Effector memory CD8-positive, alpha-beta T cell (primary cell): ENCODE measurements around the gene GLOD5.
"Not testable (repeated sequence)": the region's sequence is repeated elsewhere in the genome, so short reads cannot be mapped to it uniquely, and the experiment has no call there.

Source experiments
- ATAC-seq: fragments of 150-1000 bp; cut with Tn5 transposase; replicated peaks from 2 replicates; pipeline ENCODE4 v1.10.0; 2021; ENCODE audit warnings: mild to moderate bottlenecking, moderate library complexity
- DNase-seq, 3 experiments: peaks; one replicate each; pipeline ENCODE4 v3.0.0; 2021
- H3K27ac Mint-ChIP-seq, 2 donors: one replicate each; pipeline ENCODE4 v1.8.0; 2022; ENCODE audit warnings: mild to moderate bottlenecking in 2 of 2, mixed read lengths in 2 of 2, moderate library complexity in 2 of 2
- H3K27me3 Mint-ChIP-seq, 2 donors: one replicate each; pipeline ENCODE4 v1.8.0; 2022; ENCODE audit warnings: mixed read lengths in 2 of 2
- H3K36me3 Mint-ChIP-seq: one replicate; pipeline ENCODE4 v1.8.0; 2022; ENCODE audit warnings: mild to moderate bottlenecking, moderate library complexity, mixed read lengths; ENCODE audit not compliant: insufficient read depth
- H3K4me1 Mint-ChIP-seq, 2 donors: one replicate each; pipeline ENCODE4 v1.8.0; 2022; ENCODE audit warnings: low read depth in 2 of 2, mixed read lengths in 2 of 2
- H3K4me3 Mint-ChIP-seq, 2 donors: one replicate each; pipeline ENCODE4 v1.8.0; 2022; ENCODE audit warnings: mild to moderate bottlenecking in 2 of 2, mixed read lengths in 2 of 2, moderate library complexity in 2 of 2
- H3K9me3 Mint-ChIP-seq, 2 donors: one replicate each; pipeline ENCODE4 v1.8.0; 2022; ENCODE audit warnings: mixed read lengths in 2 of 2

GLOD5 gene

GRCh38 chrX:48813644-48814043 lies 52.1 kb downstream of the GLOD5 start:
- Mint-ChIP-seq H3K9me3 (no peaks in the 10 kb centered on the region), H3K27me3 (no peaks in the 10 kb centered on the region)

DNA sequence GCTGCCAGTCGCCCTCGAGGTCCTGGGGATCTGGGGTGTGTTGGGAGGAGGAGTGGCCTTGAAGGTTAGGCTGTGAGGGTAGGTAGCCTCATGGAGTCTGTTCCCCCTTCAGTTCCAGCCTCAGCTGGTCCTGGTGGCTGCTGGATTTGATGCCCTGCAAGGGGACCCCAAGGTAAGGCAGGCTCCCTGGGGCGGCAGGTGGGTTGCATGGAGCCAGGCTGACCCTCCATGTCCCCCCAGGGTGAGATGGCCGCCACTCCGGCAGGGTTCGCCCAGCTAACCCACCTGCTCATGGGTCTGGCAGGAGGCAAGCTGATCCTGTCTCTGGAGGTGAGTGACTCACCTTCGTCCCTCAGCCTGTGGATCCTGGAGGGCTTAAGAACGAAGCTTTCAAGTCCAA lies 53.2 kb downstream of the GLOD5 start:
- peaks cover 20% of the 10 kb centered on the region for H3K36me3 Mint-ChIP-seq
- no peak for ATAC-seq
- H3K4me1 Mint-ChIP-seq, result no peaks in the 10 kb centered on the region

More at GRCh38 chrX:48813644-48814043, 52.1 kb downstream of the GLOD5 start:
- Mint-ChIP-seq H3K27ac (no peak overlapping the region), H3K4me3 (no peak overlapping the region), H3K4me1 (no peaks in the 10 kb centered on the region), H3K36me3 (peaks cover 15% of the 10 kb centered on the region)
- no peak for ATAC-seq
- no peak for DNase-seq

DNA sequence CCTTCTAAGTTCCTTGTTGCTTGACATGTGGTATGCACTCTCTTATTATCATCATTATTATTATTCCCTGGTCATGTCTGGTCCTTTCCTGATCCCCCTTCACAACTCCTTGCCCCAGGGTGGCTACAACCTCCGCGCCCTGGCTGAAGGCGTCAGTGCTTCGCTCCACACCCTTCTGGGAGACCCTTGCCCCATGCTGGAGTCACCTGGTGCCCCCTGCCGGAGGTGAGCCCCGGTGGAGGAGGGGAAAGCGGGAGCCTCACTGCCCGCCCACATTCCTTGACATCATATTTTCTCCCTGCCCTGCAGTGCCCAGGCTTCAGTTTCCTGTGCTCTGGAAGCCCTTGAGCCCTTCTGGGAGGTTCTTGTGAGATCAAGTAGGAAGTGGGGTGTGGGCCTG lies 53.7 kb downstream of the GLOD5 start:
- ATAC-seq (no peak), DNase-seq (no peak)
- Mint-ChIP-seq H3K4me1 (no peaks in the 10 kb centered on the region), H3K4me3 (no peak overlapping the region), H3K36me3 (peaks cover 20% of the 10 kb centered on the region), H3K27me3 (no peaks in the 10 kb centered on the region), H3K27ac (no peak overlapping the region), H3K9me3 (no peaks in the 10 kb centered on the region)

More for the DNA sequence above, 53.2 kb downstream of the GLOD5 start:
- H3K9me3 Mint-ChIP-seq, result no peaks in the 10 kb centered on the region
- no peaks in the 10 kb centered on the region for H3K27me3 Mint-ChIP-seq
- no peak overlapping the region for H3K27ac Mint-ChIP-seq
- H3K4me3 Mint-ChIP-seq, result no peak overlapping the region
- DNase-seq, result no peak

- Mint-ChIP-seq H3K27ac (no peak overlapping the region), H3K27me3 (no peaks in the 10 kb centered on the region), H3K9me3 (no peaks in the 10 kb centered on the region), H3K4me3 (no peak overlapping the region), H3K4me1 (no peaks in the 10 kb centered on the region), H3K36me3 (peaks cover 17% of the 10 kb centered on the region)
- DNase-seq (no peak), ATAC-seq (no peak)
These were observed 54.7 kb downstream of the GLOD5 start for GRCh38 chrX:48816014-48816810.

- peaks cover 14% of the 10 kb centered on the region for H3K36me3 Mint-ChIP-seq
- ATAC-seq (no peak), DNase-seq (no peak)
- H3K27me3 Mint-ChIP-seq, result no peaks in the 10 kb centered on the region
- no peaks in the 10 kb centered on the region for H3K9me3 Mint-ChIP-seq
- H3K27ac Mint-ChIP-seq, result no peak overlapping the region
- H3K4me3 Mint-ChIP-seq, result no peak overlapping the region
- no peaks in the 10 kb centered on the region for H3K4me1 Mint-ChIP-seq
These were observed 56.6 kb downstream of the GLOD5 start for GRCh38 chrX:48818098-48818497.

GRCh38 chrX:48818866-48819265 lies 57.3 kb downstream of the GLOD5 start:
- ATAC-seq (no peak), DNase-seq (no peak)
- Mint-ChIP-seq H3K4me1 (no peaks in the 10 kb centered on the region), H3K9me3 (no peaks in the 10 kb centered on the region), H3K4me3 (no peak overlapping the region), H3K36me3 (peaks cover 10% of the 10 kb centered on the region), H3K27ac (no peak overlapping the region), H3K27me3 (no peaks in the 10 kb centered on the region)

- H3K27ac Mint-ChIP-seq, H3K4me1 Mint-ChIP-seq, ATAC-seq, H3K4me3 Mint-ChIP-seq, H3K27me3 Mint-ChIP-seq, DNase-seq, H3K9me3 Mint-ChIP-seq: not testable (repeated sequence)
- peaks cover 10% of the 10 kb centered on the region for H3K36me3 Mint-ChIP-seq
These were observed 57.8 kb downstream of the GLOD5 start for GRCh38 chrX:48819394-48819793.

GRCh38 chrX:48823053-48823452 lies 61.5 kb downstream of the GLOD5 start:
- DNase-seq (no peak), ATAC-seq (no peak)
- Mint-ChIP-seq H3K4me3 (no peak overlapping the region), H3K4me1 (peaks cover 0 to 4% of the 10 kb centered on the region in 2 donors), H3K9me3 (no peaks in the 10 kb centered on the region), H3K36me3 (peaks cover 16% of the 10 kb centered on the region), H3K27ac (no peak overlapping the region), H3K27me3 (peaks cover 6 to 10% of the 10 kb centered on the region in 2 donors)
